Body of pancreas (tissue), 4 donors: ENCODE measurements around the gene NR2C2.

Experiments
- CTCF ChIP-seq, 7 experiments: fragments of 450-650 bp in 4 of 7; fragments of 200-600 bp in 3 of 7; sonication (generic) in 3 of 7; IDR thresholded peaks; one replicate each; pipeline ENCODE4 v1.5.1; 2016 to 2019; ENCODE audit warnings: antibody characterized with exemption in 7 of 7
- POLR2A ChIP-seq, 3 donors: fragments of 450-650 bp; IDR thresholded peaks; one replicate each; pipeline ENCODE4 v1.6.1; 2016; ENCODE audit warnings: antibody characterized with exemption in 3 of 3, mild to moderate bottlenecking in 2 of 3

DNA sequence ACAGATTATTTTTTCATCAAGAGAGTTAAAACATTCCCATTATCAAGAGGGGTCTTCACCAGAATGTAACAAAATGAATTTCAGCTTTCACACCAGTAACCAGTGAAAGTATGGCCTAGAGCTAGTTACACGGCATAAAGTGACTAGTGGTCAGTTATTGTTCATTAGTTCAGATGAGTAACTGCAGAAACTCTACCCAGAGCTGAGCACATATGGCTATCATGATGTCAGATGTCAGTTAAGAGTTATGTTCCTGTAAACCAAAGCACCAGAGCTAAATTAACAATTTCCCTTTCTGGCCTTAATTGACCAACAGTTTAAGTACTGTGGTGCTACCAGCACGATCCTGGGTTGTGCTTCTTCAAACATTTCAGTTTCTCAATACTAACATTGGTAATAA is 124.3 kb downstream of the NR2C2 start:
- TF ChIP-seq CTCF (IDR thresholded peaks at IDR 0.05), result no peak
- TF ChIP-seq POLR2A (IDR thresholded peaks at IDR 0.05), result no peak
